ENCODE measurements around the gene AKNAD1.

The AKNAD1 gene

DNA sequence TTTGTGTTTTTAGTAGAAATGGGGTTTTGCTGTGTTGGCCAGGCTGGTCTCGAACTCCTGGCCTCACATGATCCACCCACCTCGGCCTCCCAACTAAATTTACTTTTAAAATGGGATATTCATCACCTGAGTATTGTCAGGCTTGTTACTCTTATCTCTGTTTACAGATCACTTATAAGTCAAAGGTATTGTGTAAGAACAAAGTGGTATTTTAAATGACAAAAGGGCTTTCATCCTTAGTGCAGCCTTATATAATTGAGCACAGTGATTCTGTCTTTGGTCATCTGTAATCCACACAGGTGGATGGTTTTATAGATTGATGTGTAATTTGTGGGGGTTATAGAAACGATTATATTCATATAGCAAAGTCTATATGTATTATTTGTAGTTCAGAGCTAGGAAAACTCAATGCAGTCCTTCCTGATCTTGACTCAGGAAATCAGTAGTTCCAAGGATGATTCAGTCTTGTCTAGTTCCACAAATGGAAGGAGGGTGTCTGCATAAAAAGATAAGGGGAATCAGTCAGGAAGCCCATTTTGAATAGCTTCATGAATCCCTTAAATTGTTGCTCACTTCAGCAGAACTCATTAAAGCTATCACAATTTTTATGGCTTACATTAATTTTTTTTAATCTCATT is 75.8 kb downstream of the AKNAD1 start:
- no peak for DNase-seq (ENCODE audit: low spot score)

DNA sequence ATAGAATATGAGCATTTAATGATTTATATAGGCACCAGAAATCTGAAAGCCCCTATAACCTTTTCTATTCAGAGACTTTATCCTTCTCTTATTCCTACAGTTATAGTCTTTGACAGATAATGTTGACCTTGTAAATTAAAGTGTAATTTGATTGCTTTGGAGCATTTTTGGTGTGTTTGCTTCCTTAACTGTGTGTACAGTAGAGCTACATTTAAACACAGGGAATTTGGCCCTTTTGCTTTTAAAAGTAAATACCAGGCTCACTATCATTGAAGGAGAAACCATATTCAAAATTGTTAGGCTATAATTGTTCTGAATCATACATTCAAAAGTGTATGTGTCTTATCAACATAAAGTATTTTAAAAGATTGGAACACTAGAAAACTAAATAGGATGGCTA is 77.4 kb downstream of the AKNAD1 start:
- no peak for DNase-seq (ENCODE audit: low spot score)

DNA sequence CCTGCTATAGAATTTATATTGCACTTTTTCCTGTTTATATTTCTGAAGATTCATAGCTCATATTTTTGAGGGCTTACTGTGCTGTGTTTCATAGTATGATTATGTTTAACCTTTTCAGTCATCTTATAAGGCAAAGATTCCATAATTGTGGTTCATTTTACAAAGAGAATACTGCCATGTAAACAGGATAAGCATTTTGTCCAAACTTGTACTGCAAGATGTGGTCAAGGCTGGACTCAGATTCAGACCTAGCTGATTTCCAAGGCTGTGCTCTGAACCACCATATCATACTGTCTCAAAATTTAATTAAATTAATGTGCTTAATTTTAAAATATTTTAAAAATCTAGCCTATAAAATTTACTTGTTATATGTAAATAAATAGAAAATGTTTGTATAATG is 79.1 kb downstream of the AKNAD1 start:
- DNase-seq (ENCODE audit: low spot score), result no peak

DNA sequence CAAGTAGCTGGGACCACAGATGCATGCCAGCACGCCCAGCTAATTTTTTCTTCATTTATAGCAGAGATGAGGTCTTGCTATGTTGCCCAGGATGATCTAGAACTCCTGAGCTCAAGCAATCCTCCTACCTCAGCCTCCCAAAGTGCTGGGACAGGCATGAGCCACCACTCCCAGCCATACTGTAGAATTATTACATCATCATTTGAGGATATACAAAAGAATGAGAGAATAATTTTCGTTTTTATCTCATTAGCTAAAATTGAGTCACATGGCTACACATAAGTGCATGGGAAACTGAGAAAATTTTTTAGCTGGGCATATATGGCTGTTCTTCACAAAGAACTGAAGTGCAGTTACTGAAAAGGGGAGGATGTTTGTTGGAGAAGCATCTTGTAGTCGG is 89.2 kb downstream of the AKNAD1 start:
- DNase-seq (ENCODE audit: low spot score), result no peak

DNA sequence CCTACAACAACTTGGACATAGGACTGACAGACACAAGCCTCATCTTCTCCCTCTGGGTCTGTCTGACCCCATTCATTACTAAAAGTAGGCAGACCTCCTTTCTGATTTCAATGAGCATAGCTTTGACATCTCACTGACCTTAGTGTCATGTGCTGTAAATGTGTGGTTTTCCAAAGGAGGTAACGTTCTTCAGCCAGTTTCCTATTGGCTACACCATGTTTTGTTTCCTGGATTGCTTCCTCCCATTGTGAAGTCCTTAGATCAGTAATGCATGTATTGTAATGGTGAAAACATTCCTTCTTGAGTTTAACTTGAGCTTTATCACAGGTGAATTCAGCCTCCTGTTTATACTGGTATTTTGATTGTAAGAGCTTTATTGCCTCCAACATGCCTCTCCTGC is 89.8 kb downstream of the AKNAD1 start:
- DNase-seq (ENCODE audit: low spot score), result no peak
